GM23338 (cell line): ENCODE data around the gene CSPG4.

ENCODE experiments used
- CTCF ChIP-seq, 2 experiments: fragments of 200-600 bp in 1 of 2; sonication (generic) in 1 of 2; conservative IDR thresholded peaks; 2 replicates each; pipeline versions ENCODE4 v1.5.1 to v1.6.1; 2016 to 2017; ENCODE audit warnings: antibody characterized with exemption in 2 of 2, low read depth in 2 of 2, mild to moderate bottlenecking in 2 of 2, moderate library complexity in 1 of 2
- EZH2 ChIP-seq: fragments of 200-600 bp; sonication (generic); IDR thresholded peaks from one replicate; pipeline ENCODE4 v1.8.0; 2017; ENCODE audit warnings: antibody characterized with exemption, mild to moderate bottlenecking, low read depth; ENCODE audit not compliant: unreplicated experiment
- EZH2phosphoT487 ChIP-seq: fragments of 200-600 bp; sonication (generic); IDR thresholded peaks from one replicate; pipeline ENCODE4 v1.8.1; 2018; ENCODE audit warnings: antibody characterized with exemption; ENCODE audit not compliant: unreplicated experiment
- JUNB ChIP-seq: IDR thresholded peaks from one replicate; pipeline ENCODE4 v1.6.1; 2016; ENCODE audit warnings: antibody characterized with exemption; ENCODE audit not compliant: unreplicated experiment
- POLR2AphosphoS5 ChIP-seq: IDR thresholded peaks from 2 replicates; pipeline ENCODE4 v1.6.1; 2016; ENCODE audit warnings: antibody characterized with exemption, low read depth
- STAT1 ChIP-seq: IDR thresholded peaks from one replicate; pipeline ENCODE4 v1.6.1; 2016; ENCODE audit warnings: antibody characterized with exemption; ENCODE audit not compliant: unreplicated experiment
- ZNF114 ChIP-seq: fragments of 250-450 bp; sonication (Bioruptor Pico); IDR thresholded peaks from 2 replicates; pipeline ENCODE4 v1.5.0; 2020; ENCODE audit warnings: mild to moderate bottlenecking, moderate library complexity
- ZNF331 ChIP-seq: fragments of 250-450 bp; sonication (Bioruptor Pico); IDR thresholded peaks from 2 replicates; pipeline ENCODE4 v1.5.0; 2020; ENCODE audit warnings: low read depth, mild to moderate bottlenecking, moderate library complexity
- TF ChIP-seq, protein P1 (sequence below): IDR thresholded peaks from 2 replicates; pipeline ENCODE4 v1.6.1; 2016; ENCODE audit warnings: antibody characterized with exemption
- TF ChIP-seq, protein P2 (sequence below): IDR thresholded peaks from one replicate; pipeline ENCODE4 v1.6.1; 2018; ENCODE audit warnings: antibody characterized with exemption; ENCODE audit not compliant: unreplicated experiment

GRCh38 chr15:75662823-75663519 lies 49.7 kb downstream of the CSPG4 start:
- no peak for TF ChIP-seq EZH2
- TF ChIP-seq ZNF114 (CRISPR knock-in tag) = no peak
- no peak for TF ChIP-seq CTCF (conservative IDR thresholded peaks at IDR 0.05; ENCODE audit: low read depth in 2 of 2)
- TF ChIP-seq EZH2phosphoT487 = no peak
- TF ChIP-seq JUNB = no peak
- TF ChIP-seq, protein P1, sequence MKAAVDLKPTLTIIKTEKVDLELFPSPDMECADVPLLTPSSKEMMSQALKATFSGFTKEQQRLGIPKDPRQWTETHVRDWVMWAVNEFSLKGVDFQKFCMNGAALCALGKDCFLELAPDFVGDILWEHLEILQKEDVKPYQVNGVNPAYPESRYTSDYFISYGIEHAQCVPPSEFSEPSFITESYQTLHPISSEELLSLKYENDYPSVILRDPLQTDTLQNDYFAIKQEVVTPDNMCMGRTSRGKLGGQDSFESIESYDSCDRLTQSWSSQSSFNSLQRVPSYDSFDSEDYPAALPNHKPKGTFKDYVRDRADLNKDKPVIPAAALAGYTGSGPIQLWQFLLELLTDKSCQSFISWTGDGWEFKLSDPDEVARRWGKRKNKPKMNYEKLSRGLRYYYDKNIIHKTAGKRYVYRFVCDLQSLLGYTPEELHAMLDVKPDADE = no peak
- TF ChIP-seq POLR2AphosphoS5 = no peak
- no peak for TF ChIP-seq STAT1
- no peak for TF ChIP-seq ZNF331 (CRISPR knock-in tag)
- TF ChIP-seq, protein P2, sequence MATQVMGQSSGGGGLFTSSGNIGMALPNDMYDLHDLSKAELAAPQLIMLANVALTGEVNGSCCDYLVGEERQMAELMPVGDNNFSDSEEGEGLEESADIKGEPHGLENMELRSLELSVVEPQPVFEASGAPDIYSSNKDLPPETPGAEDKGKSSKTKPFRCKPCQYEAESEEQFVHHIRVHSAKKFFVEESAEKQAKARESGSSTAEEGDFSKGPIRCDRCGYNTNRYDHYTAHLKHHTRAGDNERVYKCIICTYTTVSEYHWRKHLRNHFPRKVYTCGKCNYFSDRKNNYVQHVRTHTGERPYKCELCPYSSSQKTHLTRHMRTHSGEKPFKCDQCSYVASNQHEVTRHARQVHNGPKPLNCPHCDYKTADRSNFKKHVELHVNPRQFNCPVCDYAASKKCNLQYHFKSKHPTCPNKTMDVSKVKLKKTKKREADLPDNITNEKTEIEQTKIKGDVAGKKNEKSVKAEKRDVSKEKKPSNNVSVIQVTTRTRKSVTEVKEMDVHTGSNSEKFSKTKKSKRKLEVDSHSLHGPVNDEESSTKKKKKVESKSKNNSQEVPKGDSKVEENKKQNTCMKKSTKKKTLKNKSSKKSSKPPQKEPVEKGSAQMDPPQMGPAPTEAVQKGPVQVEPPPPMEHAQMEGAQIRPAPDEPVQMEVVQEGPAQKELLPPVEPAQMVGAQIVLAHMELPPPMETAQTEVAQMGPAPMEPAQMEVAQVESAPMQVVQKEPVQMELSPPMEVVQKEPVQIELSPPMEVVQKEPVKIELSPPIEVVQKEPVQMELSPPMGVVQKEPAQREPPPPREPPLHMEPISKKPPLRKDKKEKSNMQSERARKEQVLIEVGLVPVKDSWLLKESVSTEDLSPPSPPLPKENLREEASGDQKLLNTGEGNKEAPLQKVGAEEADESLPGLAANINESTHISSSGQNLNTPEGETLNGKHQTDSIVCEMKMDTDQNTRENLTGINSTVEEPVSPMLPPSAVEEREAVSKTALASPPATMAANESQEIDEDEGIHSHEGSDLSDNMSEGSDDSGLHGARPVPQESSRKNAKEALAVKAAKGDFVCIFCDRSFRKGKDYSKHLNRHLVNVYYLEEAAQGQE = no peak
